Ovary (tissue), 9 donors: ENCODE measurements around the gene VPS37B. TPM values are rescaled to one million over a fixed set of nuclear protein-coding genes. Genes with fewer than 3 reads are reported as not detected.

Experiments
- DNase-seq, 5 donors: peaks; one replicate each; pipeline ENCODE4 v3.0.0-alpha.2; 2019 to 2020
- H3K27ac ChIP-seq, 2 donors: fragments of 200-600 bp; one replicate each; pipeline versions ENCODE4 v1.5.1 to v1.8.0; 2019 to 2022
- H3K27me3 ChIP-seq: fragments of 200-600 bp; one replicate; pipeline ENCODE4 v1.8.0; 2022
- H3K36me3 ChIP-seq: fragments of 200-600 bp; sonication (generic); one replicate; pipeline ENCODE4 v1.5.1; 2019
- H3K4me1 ChIP-seq: one replicate; pipeline ENCODE4 v1.8.1; 2013; ENCODE audit warnings: mild to moderate bottlenecking, moderate library complexity; ENCODE audit not compliant: insufficient read depth
- H3K4me3 ChIP-seq: fragments of 200-600 bp; sonication (generic); one replicate; pipeline ENCODE4 v1.5.1; 2017
- H3K9me3 ChIP-seq, 2 donors: fragments of 200-600 bp in 1 of 2; sonication (generic) in 1 of 2; one replicate each; pipeline versions ENCODE4 v1.5.1 to v1.8.1; 2013 to 2019; ENCODE audit warnings: mild to moderate bottlenecking in 1 of 2, moderate library complexity in 1 of 2
- EP300 ChIP-seq: sonication (generic); formaldehyde crosslinking; IDR thresholded peaks from one replicate; pipeline ENCODE4 v1.6.1; 2017; ENCODE audit warnings: antibody characterized with exemption
- POLR2A ChIP-seq: fragments of 450-650 bp; IDR thresholded peaks from one replicate; pipeline ENCODE4 v1.6.1; 2017; ENCODE audit warnings: antibody characterized with exemption, mild to moderate bottlenecking, moderate library complexity
- WGBS, 3 donors: extraction: QIAGEN DNeasy Blood & Tissue Kit in 1 of 3; methylation state at CpG; one replicate each; pipeline versions ENCODE4 v1.1.5 to v1.1.7; 2013 to 2017; 5-methylcytosine and 5-hydroxymethylcytosine counted together
- intact Hi-C, 4 donors: fragments of 100-400 bp; cut with DNase I; formaldehyde crosslinking; loops; one replicate each; pipeline versions ENCODE4 v1.11.0 to v1.15.1; 2022 to 2023
- polyA plus RNA-seq, 2 donors: library from polyadenylated mRNA; stranded (reverse); fragments of 200-250 nt in 1 of 2; fragments of 350-450 nt in 1 of 2; fragmentation: Illumina TruSeq in 1 of 2; extraction: RNeasy Lipid Tissue Mini Kit (QIAGEN cat#74804) in 1 of 2; gene quantifications; one replicate each; pipeline ENCODE4 v1.2.3, GENCODE V29; 2013 to 2014
- total RNA-seq, 7 donors: library from RNA; depleted of rRNA in 2 of 7; stranded (reverse); fragments of >200 nt in 2 of 7; fragmentation: NEBNext Ultra II Directional in 3 of 7; extraction: Animal tissue kit (Norgen Biotek cat#: 25700) in 3 of 7; gene quantifications; one replicate each; pipeline versions ENCODE4 v1.1.0 to v1.2.4, GENCODE V29; 2016 to 2023
- TF ChIP-seq, protein P1 (sequence below), 3 donors: fragments of 450-650 bp in 2 of 3; fragments of 200-600 bp in 1 of 3; IDR thresholded peaks; one replicate each; pipeline versions ENCODE4 v1.5.1 to v1.8.0; 2016 to 2022; ENCODE audit warnings: antibody characterized with exemption in 3 of 3, mild to moderate bottlenecking in 1 of 3
- donor health status: DM: no; HTN: no; CAD: no; lungs with moderate emphysema.
- donor health status: DM: no; HTN: no; CAD: no.
- donor health status: Bipolar disorder and iron deficiency.
- donor health status: DM: yes; HTN: yes; CAD: no.
- donor health status: DM: no; HTN: no; CAD: no.
- donor health status: DM: yes; HTN: yes; CAD: no.

The VPS37B gene
- total and polyA plus RNA-seq, 9 donors = 9.5 to 44.3 (median 12.1) TPM

DNA sequence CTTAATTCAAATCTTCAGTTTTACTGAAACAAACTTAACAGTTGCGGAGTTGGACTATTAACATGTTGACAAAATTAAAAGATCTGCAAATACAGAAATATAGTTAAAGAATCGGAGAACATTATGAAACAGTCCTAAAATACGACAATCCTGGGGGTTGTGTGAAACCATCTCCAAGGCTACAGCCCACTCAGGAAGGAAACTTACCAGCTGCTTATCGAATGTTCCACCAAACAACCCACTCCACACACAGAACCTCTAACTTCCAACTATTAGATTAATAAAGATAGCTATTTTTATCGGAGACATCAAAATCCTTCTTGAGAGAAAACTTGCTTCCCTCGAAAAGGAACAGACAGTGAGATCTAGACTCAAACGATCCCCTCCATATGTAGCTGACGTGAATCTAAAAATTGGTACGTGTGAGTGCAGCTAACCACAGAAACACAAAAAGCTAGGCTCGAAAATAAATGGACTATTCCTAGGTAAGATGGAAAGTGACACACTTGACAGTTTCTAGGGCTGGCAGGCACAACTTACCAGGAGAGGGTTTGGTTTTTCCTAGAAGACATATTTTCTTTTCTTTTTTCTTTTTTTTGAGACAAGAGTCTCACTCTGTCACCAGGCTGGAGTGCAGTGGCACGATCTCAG lies 12.9 kb downstream of the VPS37B start:
- DNase-seq = no peak
- Histone ChIP-seq H3K36me3 (no peaks in the 10 kb centered on the region), H3K9me3 (no peaks in the 10 kb centered on the region), H3K4me1 (peaks cover 12% of the 10 kb centered on the region), H3K27ac (no peak overlapping the region), H3K4me3 (no peak overlapping the region), H3K27me3 (no peaks in the 10 kb centered on the region)
- TF ChIP-seq EP300 (no peak), POLR2A (no peak)
- TF ChIP-seq, protein P1, sequence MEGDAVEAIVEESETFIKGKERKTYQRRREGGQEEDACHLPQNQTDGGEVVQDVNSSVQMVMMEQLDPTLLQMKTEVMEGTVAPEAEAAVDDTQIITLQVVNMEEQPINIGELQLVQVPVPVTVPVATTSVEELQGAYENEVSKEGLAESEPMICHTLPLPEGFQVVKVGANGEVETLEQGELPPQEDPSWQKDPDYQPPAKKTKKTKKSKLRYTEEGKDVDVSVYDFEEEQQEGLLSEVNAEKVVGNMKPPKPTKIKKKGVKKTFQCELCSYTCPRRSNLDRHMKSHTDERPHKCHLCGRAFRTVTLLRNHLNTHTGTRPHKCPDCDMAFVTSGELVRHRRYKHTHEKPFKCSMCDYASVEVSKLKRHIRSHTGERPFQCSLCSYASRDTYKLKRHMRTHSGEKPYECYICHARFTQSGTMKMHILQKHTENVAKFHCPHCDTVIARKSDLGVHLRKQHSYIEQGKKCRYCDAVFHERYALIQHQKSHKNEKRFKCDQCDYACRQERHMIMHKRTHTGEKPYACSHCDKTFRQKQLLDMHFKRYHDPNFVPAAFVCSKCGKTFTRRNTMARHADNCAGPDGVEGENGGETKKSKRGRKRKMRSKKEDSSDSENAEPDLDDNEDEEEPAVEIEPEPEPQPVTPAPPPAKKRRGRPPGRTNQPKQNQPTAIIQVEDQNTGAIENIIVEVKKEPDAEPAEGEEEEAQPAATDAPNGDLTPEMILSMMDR (IDR thresholded peaks at IDR 0.05) = no peak
- intact Hi-C loops = no loop called here
- 79 to 83% (median 83%) methylated on average over 11 of the region's 11 CpGs for WGBS, 3 donors

DNA sequence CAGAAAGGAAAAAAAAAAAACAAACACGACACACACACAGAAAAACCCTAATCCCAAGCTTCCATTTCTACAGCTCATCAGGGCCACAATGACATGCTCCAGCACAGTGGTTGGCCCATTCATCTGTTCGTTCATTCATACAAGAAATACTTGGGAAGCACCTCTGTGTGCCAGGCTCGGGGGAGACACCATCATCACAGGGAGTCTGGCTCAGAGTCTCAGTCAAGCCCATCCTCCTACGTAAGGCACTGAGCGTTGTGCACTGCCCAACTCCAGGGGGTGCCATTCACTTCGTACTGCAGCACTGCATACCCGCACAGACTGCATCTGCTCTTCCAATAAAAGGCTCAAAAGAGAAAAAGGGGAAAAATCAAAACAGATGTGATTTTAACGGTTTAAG lies 15.3 kb downstream of the VPS37B start:
- H3K36me3 ChIP-seq = no peaks in the 10 kb centered on the region
- H3K27ac ChIP-seq = no peak overlapping the region
- H3K4me1 ChIP-seq = peaks cover 11% of the 10 kb centered on the region
- 46 to 57% (median 51%) methylated on average over 8 of the region's 8 CpGs for WGBS, 3 donors
- TF ChIP-seq EP300 (no peak), POLR2A (no peak)
- TF ChIP-seq, protein P1 (IDR thresholded peaks at IDR 0.05) = no peak
- no peak for DNase-seq
- no peaks in the 10 kb centered on the region for H3K9me3 ChIP-seq
- no peak overlapping the region for H3K4me3 ChIP-seq
- intact Hi-C loops = no loop called here
- H3K27me3 ChIP-seq = no peaks in the 10 kb centered on the region

DNA sequence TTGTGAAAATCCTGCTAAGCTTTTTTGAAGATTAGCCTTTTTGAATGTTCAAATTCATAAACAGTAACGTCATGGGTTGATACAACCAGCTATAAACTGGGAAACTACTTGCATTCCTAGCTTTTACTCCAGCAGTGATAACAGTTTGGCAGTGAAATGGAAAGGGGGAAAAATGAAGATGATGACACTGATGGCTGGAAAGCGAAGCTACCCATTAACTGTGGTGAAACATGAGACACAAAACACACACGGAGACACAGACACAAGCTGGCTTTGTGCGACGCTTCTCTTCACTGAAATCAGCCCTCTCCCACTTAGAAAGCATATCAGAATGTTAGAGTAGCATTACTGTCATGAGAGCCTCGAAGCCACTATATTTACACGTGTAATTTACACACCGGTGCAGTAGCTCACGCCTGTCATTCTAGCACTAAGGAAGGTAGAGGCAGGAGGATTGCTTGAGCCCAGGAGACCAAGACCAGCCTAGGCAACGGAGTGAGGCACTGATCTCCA lies 15.7 kb downstream of the VPS37B start:
- TF ChIP-seq, protein P1 (IDR thresholded peaks at IDR 0.05) = no peak
- TF ChIP-seq POLR2A = no peak
- no peak for TF ChIP-seq EP300
- no peaks in the 10 kb centered on the region for H3K9me3 ChIP-seq
- no peaks in the 10 kb centered on the region for H3K36me3 ChIP-seq
- H3K27ac ChIP-seq = no peak overlapping the region
- H3K4me1 ChIP-seq = peaks cover 11% of the 10 kb centered on the region
- 45 to 51% (median 49%) methylated on average over 10 of the region's 10 CpGs for WGBS, 3 donors
- no peaks in the 10 kb centered on the region for H3K27me3 ChIP-seq
- DNase-seq = no peak
- H3K4me3 ChIP-seq = no peak overlapping the region
- intact Hi-C loops = no loop called here

DNA sequence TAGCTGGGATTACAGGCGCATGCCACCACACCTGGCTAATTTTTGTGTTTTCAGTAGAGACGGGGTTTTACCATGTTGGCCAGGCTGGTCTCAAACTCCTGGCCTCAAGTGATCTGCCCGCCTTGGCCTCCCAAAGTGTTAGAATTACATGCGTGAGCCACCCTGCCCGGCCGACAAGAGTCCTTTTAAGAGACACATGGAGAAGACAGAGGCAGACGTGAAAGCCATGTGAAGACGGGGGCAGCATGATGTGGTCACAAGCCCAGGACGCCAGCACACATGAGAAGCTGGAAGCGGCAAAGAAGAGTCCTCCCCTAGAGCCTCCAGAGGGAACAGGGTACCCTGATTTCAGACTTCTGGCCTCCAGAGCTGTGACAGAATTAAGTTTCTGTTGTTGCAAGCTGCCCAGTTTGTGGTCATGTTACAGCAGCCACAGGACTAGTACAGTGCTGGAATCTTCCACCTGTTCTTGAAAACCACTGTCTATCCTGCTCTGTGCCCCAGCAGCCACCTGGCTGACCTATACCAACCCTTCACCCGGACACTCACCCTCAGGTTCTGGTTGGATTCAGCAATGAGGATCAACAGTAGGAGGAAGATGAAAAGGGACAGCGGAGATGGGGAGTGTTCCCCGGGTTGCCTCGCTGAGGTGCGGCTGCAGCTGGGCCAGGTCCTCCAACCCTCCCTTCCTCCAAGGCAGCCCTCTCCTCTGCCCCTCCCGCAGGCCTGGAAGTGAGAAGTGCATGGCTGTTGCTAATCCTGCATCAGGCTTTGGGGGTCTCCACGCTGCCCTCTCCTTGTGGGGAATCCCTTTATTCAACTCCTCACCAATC lies 16.9 kb downstream of the VPS37B start:
- Histone ChIP-seq H3K27ac (no peak overlapping the region), H3K9me3 (no peaks in the 10 kb centered on the region), H3K4me3 (no peak overlapping the region), H3K36me3 (no peaks in the 10 kb centered on the region), H3K4me1 (peaks cover 11% of the 10 kb centered on the region), H3K27me3 (no peaks in the 10 kb centered on the region)
- DNase-seq = no peak
- intact Hi-C loops = no loop called here
- TF ChIP-seq EP300 (no peak), POLR2A (no peak)
- TF ChIP-seq, protein P1 (IDR thresholded peaks at IDR 0.05) = no peak
- WGBS, 3 donors = 86 to 89% (median 86%) methylated on average over 17 of the region's 17 CpGs
